ENCODE data around the gene CCDC138.
A peak's percentile ranks its signal among the peaks of the same experiment; 100 is the strongest.

CCDC138 gene

GRCh38 chr2:108919571-108920373 lies 133.2 kb downstream of the CCDC138 start:
- peak; percentile 48 for DNase-seq (ENCODE audit: low spot score)

DNA sequence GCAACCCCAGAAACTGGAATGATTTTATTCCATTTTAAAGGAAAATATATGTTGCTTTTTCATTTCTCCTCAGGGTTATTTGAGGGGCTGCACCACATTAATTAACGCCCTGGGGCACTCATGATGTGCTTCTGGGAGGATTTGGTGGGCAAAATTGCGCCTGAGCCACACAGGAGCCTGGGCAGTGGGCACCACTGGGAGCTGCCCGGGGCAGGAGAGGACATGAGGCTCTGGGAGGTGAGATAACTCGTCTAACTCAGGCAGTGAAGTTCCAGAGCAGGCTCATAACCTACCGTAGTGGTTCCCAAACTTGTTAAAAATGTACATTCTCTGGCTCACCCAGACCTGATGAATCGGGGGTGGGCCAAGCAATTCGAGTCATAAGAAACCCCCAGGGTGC lies 134.1 kb downstream of the CCDC138 start:
- no peak for DNase-seq (ENCODE audit: low spot score)

DNA sequence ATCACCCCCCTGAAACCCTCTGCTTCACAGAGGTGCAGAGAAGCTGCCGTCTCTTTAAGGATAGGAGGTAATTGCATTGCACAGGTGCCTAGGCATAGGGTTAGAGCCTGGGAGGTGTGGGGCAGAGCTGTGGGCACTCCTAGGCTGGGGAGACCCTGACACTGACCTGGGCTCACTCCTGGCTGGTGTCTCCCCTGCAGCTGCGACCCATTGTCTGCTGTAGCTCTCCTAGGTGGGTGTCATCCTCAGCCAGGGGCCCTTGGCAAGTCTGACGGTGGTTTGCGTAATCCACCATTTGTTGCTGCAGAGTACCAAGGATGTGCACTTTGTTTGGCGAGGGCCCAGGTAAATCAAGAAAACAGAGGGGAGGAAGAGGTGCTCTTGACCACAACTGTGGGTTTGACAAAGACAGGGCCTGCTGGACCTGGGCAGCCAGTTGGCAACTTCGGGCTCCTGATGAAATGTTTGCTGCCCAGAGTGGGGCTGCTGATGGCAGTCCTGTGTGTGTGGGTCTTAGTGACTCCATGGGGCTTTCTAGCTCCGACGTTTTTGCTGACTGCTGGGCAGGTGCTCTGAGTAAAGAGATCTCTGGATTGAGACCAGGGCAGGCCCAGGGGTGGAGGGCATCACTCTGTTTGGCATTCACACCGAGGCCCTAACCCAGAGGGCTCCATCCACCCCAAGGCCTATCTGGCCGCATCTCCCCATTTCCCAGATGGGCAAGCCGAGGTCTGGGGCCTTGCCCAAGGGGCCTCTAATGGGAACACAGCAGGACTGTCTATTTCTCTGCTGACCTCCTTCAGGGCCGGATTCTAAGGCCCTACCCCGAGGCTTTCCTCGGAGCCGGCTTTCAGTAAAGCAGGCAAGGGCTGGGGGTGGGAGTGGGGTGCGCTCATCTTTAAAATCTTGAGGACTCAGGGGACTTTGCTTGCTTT lies 134.8 kb downstream of the CCDC138 start:
- DNase-seq (ENCODE audit: low spot score): peak; percentile 26

GRCh38 chr2:108922141-108922915 lies 135.8 kb downstream of the CCDC138 start:
- peak; percentile 39 for DNase-seq (ENCODE audit: low spot score)

- DNase-seq (ENCODE audit: low spot score): peak; percentile 30
These were observed 136.6 kb downstream of the CCDC138 start for GRCh38 chr2:108923019-108923700.

DNA sequence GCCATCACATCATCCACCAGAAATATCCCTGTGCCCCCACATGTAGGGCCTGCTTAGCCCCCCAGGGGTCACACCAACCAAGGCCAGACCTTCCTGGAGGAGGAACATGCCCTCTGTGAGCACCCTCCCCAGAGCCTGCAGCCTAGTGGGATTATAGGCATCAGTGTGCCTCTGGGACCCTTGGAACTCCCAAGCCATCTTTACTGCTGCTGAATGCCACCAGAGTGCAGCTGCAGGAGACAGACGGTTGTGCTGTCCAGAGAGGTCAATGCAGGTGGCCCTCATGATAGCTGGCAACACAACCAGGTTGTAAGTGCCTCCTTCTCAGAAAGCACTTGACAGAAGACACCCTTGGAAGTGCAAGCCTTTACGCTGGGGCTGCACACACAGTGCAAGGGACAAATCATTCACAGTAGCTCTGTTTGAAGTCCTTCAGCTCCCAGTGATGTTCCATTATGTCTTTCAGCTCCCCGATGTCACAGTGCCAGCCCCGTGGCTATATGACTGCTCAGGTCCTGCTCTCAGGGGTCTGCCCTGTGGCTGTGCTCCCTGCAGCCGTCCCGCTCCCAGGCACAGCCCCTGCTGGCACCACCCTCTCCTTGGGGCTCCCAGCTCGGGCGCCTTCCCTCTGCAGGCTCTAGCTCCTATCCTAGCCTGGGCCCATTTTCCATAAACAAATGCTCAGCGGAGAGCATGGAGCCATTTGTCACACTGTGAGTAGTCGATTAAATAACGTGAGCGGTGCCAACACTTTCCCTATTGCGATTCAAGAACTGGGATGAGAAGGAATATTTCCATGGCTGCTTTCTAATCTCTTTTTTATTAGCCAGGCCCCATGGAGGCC lies 137.4 kb downstream of the CCDC138 start:
- DNase-seq (ENCODE audit: low spot score): peak; percentile 43

DNA sequence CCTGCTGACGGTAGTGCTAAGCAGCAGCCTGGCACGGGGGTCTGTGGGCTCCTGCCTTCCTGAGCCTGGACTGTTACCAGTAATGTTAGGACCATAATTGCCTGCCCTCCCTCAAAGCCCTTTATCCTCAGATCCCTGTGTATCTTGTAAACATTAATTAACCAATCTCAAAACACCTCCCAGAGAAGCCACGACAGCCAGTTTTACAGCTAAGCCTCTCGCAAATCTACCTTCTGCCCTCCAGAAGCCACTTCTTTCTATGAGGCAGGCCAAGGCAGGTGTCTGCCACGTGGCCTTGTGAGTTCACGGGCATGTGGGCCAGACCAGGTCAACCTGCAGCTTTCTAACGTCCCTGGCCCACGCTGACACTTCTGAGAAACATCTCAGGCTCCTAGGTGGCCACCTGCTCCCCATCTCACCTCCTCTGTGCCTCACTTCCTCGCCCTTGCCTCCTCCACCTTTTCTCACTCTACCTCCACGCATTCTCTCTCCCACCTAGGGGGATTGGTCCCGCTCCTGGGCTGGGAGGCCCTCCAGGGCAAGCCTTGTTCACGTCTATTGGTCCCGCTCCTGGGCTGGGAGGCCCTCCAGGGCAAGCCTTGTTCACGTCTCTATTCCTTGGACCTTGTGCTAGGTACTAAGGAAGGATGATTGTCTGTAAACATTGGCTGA lies 138.1 kb downstream of the CCDC138 start:
- DNase-seq (ENCODE audit: low spot score): no peak

DNA sequence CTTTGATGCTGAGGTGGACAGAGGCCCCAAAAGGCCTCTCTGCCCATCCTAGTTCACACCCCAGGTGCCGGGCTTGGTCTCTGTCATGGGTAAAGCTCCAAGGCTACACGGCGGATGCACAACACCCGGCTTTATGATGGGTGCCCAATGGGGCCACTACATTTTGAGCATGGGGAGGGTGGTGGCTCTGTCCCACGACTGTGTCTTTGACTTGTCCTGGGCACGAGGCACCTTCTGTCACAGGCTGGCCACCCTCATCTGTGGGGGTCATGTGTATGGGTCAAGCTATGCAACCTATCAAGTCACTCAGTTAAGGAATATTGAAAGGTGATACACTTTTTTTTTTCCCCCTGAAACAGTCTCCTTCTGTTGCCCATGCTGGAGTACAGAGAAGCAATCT lies 138.7 kb downstream of the CCDC138 start:
- DNase-seq (ENCODE audit: low spot score): no peak

- no peak for DNase-seq (ENCODE audit: low spot score)
These were observed 139.2 kb downstream of the CCDC138 start for GRCh38 chr2:108925735-108926134.
